Fibroblast of villous mesenchyme (primary cell): Measurements from ENCODE around the gene RELCH. TPM values are rescaled to one million over a fixed set of nuclear protein-coding genes. Genes with fewer than 3 reads are reported as not detected.

Experiments
- DNase-seq: peaks from one replicate; pipeline ENCODE4 v3.0.0-alpha.2; 2010; ENCODE audit warnings: low read depth
- H3K4me3 ChIP-seq: 2 replicates; pipeline ENCODE4 v1.5.1; 2011; ENCODE audit warnings: low read depth, mild to moderate bottlenecking, low read length
- CTCF ChIP-seq: IDR thresholded peaks from 2 replicates; pipeline ENCODE4 v1.5.1; 2012; ENCODE audit warnings: low read depth, mild to moderate bottlenecking, low read length; ENCODE audit not compliant: insufficient read depth
- total RNA-seq: library from RNA; depleted of rRNA; stranded (reverse); fragments of >200 nt; gene quantifications from 2 replicates; pipeline ENCODE4 v1.2.3, GENCODE V29; 2012

RELCH gene
- total RNA-seq, 1 donor = 50.1 TPM

- H3K4me3 ChIP-seq = no peak overlapping the region
- no peak for TF ChIP-seq CTCF
- DNase-seq = no peak
Observed at GRCh38 chr18:62211325-62211828, 24.3 kb downstream of the RELCH start.

- TF ChIP-seq CTCF = no peak
- no peak overlapping the region for H3K4me3 ChIP-seq
- no peak for DNase-seq
Observed at GRCh38 chr18:62214790-62215189, 27.7 kb downstream of the RELCH start.

- DNase-seq = no peak
- H3K4me3 ChIP-seq = no peak overlapping the region
- no peak for TF ChIP-seq CTCF
Observed at GRCh38 chr18:62224229-62224628, 37.2 kb downstream of the RELCH start.

- no peak for TF ChIP-seq CTCF
Observed at GRCh38 chr18:62226047-62226446, 39.0 kb downstream of the RELCH start.

GRCh38 chr18:62236252-62236651 lies 49.2 kb downstream of the RELCH start:
- DNase-seq = no peak
- no peak overlapping the region for H3K4me3 ChIP-seq
- no peak for TF ChIP-seq CTCF

More at GRCh38 chr18:62226047-62226446, 39.0 kb downstream of the RELCH start:
- DNase-seq = no peak
- H3K4me3 ChIP-seq = no peak overlapping the region

GRCh38 chr18:62239475-62239874 lies 52.4 kb downstream of the RELCH start:
- no peak for TF ChIP-seq CTCF

GRCh38 chr18:62242955-62243354 lies 55.9 kb downstream of the RELCH start:
- TF ChIP-seq CTCF = no peak
- H3K4me3 ChIP-seq = no peak overlapping the region
- DNase-seq = no peak

More at GRCh38 chr18:62239475-62239874, 52.4 kb downstream of the RELCH start:
- no peak overlapping the region for H3K4me3 ChIP-seq
- DNase-seq = no peak
